ENCODE results near the gene SKIDA1.

The SKIDA1 gene

GRCh38 chr10:21515361-21516241, 9.9 kb downstream of the SKIDA1 start:
- no peak for DNase-seq

- no peak for DNase-seq
Observed at GRCh38 chr10:21514818-21515351, 10.6 kb downstream of the SKIDA1 start.

GRCh38 chr10:21514129-21514817, 11.2 kb downstream of the SKIDA1 start:
- DNase-seq = no peak

GRCh38 chr10:21513405-21513788, 12.1 kb downstream of the SKIDA1 start:
- DNase-seq = no peak

GRCh38 chr10:21512573-21513404, 12.7 kb downstream of the SKIDA1 start:
- no peak for DNase-seq

- no peak for DNase-seq
Observed at GRCh38 chr10:21511946-21512572, 13.4 kb downstream of the SKIDA1 start.

- no peak for DNase-seq
Observed at GRCh38 chr10:21511095-21511570, 14.3 kb downstream of the SKIDA1 start.

- no peak for DNase-seq
Observed at GRCh38 chr10:21510241-21511094, 15.0 kb downstream of the SKIDA1 start.

DNA sequence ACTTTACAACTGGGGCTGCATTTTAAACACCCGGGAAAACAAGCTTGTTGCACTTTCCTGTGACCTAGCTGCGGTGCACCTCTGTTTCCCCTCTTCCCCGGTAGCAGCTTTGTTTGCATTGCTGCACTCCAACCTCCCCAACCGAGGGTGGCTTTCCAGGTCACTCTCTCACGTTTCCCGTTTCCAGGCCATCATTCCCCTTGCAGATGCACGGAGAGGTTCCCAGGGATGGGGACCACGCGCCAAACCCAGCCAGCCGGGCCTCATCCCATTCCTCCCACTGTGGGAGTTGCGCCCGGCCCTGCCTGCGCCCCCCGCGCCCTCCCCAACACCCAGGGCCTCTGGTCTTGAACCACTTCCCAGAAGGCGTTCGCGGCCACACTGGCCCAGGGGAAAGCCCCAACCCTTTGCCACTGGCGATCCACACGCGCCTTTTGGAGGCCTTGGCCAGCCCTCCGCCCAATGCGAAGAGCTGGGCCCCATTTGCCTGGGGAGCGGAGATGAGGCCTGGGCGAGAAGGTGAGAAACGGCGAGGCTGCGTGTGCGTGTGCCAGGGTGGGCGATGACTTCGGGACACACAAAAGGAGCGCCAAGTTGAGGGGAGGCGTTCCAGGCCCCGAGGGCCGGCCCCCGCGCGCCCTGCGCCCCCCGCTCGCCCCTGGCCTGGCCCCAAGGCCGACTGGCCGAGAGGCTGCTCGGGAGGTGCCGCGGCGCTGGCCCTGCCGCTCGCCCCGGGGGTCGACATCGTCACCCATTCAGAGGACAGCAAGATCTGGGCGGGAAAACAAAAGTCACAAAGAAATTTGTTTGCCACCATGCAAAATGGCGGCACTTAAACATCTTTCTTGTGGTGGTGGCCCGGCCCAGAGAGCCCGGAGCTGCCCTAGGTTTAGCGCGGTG, 15.9 kb downstream of the SKIDA1 start:
- no peak for DNase-seq

- no peak for DNase-seq
Observed at GRCh38 chr10:21508706-21509331, 16.7 kb downstream of the SKIDA1 start.

- no peak for DNase-seq
Observed at GRCh38 chr10:21507150-21507549, 18.3 kb downstream of the SKIDA1 start.

DNA sequence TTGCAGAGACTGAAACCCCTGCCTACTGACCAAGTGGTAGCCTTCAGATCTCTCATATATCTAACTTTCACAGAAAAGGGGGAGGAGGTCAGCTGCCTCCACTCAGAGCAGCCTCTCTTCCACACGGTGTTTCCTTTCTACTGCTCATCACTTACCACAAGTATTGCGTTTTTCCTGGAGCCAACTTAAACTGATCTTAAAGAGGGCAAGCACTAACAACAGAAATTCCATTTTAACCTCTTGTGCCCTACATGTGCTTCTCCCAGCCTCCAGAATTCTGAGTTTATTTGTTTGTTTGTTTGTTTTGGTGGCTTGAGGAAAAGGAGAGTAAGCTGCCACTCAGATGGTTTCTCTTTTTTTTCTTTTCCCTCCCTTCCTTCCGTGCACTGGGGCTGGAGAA, 19.1 kb downstream of the SKIDA1 start:
- DNase-seq = no peak

DNA sequence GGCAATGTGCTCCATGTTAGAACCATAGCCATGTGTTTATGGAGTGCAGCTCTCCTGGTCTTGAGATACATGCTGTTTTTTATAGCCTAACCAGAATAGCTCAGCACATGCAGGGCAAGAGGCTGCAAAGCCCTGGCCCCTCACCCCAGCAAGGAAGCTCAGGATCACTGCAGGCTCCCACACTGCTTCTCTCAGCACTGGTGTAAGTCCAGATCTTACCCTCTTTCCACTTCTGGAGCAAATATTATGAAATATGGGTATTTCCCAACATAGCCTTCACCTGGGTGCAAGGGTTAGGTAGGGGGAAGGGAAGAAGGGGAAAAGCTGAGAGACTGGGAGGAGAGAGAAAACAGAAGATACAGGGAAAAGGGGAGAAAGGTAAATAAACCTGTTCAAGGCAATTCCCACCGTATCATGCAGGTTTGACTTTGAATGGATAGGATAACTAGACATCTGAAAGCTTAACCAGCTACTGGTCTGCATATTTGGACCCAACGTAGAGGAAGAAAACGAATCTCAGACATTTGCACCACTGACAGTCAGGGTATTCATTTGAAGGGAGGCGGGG, 19.7 kb downstream of the SKIDA1 start:
- DNase-seq = no peak

- no peak for DNase-seq
Observed at GRCh38 chr10:21503542-21503941, 21.9 kb downstream of the SKIDA1 start.

DNA sequence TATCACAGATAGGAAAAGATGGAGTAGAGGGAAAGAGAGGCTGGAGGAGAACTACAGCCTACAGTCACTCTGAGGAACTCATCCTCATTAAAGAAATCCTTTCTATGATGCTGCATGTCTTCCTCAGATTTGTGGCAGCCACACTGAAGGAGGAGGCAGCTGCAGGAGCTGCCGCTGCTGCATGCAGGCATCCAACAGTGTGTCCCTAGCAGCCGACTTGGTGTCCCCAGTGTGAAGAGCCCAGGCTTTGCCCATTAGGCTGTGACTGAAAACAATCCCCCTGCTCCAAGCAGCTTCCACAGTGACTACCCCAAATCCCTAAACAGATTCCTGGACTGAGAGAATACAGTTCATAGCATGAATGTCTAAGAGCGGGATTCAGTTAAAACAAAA, 23.1 kb downstream of the SKIDA1 start:
- DNase-seq = no peak

- DNase-seq = no peak
Observed at GRCh38 chr10:21501731-21502347, 23.6 kb downstream of the SKIDA1 start.

- no peak for DNase-seq
Observed at GRCh38 chr10:21501091-21501490, 24.4 kb downstream of the SKIDA1 start.

DNA sequence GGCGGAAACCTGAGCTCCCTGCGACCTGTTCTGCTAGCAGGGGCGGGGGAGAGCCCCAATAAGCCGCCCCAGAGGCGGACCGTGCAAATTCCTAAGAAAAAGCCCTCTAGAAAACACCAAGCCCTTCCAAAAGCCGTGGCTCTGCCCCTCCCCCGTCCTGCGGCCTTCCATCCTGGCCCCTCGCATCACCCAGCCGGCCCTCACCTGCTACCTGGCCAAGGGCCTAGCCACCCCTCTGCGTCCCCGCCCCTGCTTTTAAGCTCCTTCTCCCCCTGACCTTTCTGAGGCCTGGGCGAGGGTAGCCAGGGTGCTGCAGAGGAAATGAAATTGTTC, 24.9 kb downstream of the SKIDA1 start:
- no peak for DNase-seq
